K562 (cell line): ENCODE results near the gene DBF4B. TPM values are rescaled to one million over a fixed set of nuclear protein-coding genes. Genes with fewer than 3 reads are reported as not detected.

Source experiments
- ATAC-seq: fragments of 200-7000 bp; cut with Tn5 transposase; 3 replicates; pipeline ENCODE4 v1.9.1; 2020; ENCODE audit warnings: moderate library complexity
- BruUV-seq: library from RNA; stranded (reverse); fragments of 400-500 nt; replicated peaks from 2 replicates; lab custom pipeline; 2021; lab: Mats Ljungman, UMichigan
- CTCF ChIA-PET: fragments of 300-600 bp; formaldehyde crosslinking; extraction: SDS; loops from one replicate; lab custom pipeline; 2021; ENCODE audit warnings: low intra/inter-chr PET ratio; lab: Yijun Ruan, JAX
- POLR2A ChIA-PET: fragments of 300-600, 350-650 bp; sonication (Branson Sonifier 250); formaldehyde crosslinking; extraction: SDS; loops from one replicate; lab custom pipeline; 2021; ENCODE audit warnings: antibody characterized with exemption, inconsistent platforms; lab: Yijun Ruan, JAX
- DNase-seq, 4 experiments: peaks; one replicate each; pipeline versions ENCODE4 v3.0.0 to v3.0.0-alpha.2; 2011 to 2018; ENCODE audit warnings: low spot score in 3 of 4, mixed read lengths in 3 of 4; ENCODE audit errors: extremely low read depth in 1 of 4
- FAIRE-seq: peaks from 2 replicates; lab custom pipeline; 2011; peaks lifted over from hg19 to GRCh38; lab: Jason Lieb, UNC
- H2AFZ ChIP-seq: 2 replicates; pipeline ENCODE4 v1.6.0; 2011; ENCODE audit warnings: low read depth, low read length, control low read depth, inconsistent platforms
- H3K27ac ChIP-seq: fragments of 200-600 bp; 3 replicates; pipeline ENCODE4 v1.8.0; 2011; ENCODE audit warnings: low read depth, mild to moderate bottlenecking, control low read depth, inconsistent platforms, low read length, moderate library complexity, mixed read lengths; ENCODE audit errors: extremely low read depth
- H3K27me3 ChIP-seq, 2 experiments: fragments of 300-600 bp in 1 of 2; 2 replicates in 1 of 2; 3 replicates in 1 of 2; pipeline versions ENCODE4 v1.6.0 to v1.8.0; 2011; ENCODE audit warnings: inconsistent platforms in 2 of 2, low read length in 2 of 2, mild to moderate bottlenecking in 1 of 2, mixed read lengths in 1 of 2, moderate library complexity in 1 of 2; ENCODE audit not compliant: control insufficient read depth in 2 of 2, insufficient read depth in 2 of 2
- H3K36me3 ChIP-seq: fragments of 300-600 bp; 3 replicates; pipeline ENCODE4 v1.8.0; 2011; ENCODE audit warnings: mild to moderate bottlenecking, low read length, inconsistent platforms; ENCODE audit not compliant: control insufficient read depth, insufficient read depth
- H3K4me1 ChIP-seq, 2 experiments: fragments of 200-600 bp in 1 of 2; replicated peaks in 1 of 2; 2 replicates in 1 of 2; 3 replicates in 1 of 2; pipeline versions ENCODE4 v1.5.1 to v1.8.0; 2011; ENCODE audit warnings: inconsistent platforms in 2 of 2, low read length in 2 of 2, mild to moderate bottlenecking in 1 of 2, mixed read lengths in 1 of 2, moderate library complexity in 1 of 2; ENCODE audit not compliant: control insufficient read depth in 2 of 2, insufficient read depth in 2 of 2
- H3K4me2 ChIP-seq: 2 replicates; pipeline ENCODE4 v1.6.1; 2011; ENCODE audit warnings: low read length, control low read depth, inconsistent platforms, mixed read lengths; ENCODE audit not compliant: insufficient read depth
- H3K4me3 ChIP-seq: fragments of 200-600 bp; sonication (generic), shearing (Covaris generic); 2 replicates; pipeline ENCODE4 v1.5.1; 2016; ENCODE audit warnings: control low read depth, inconsistent platforms
- H3K79me2 ChIP-seq: fragments of 200-600 bp; 3 replicates; pipeline ENCODE4 v1.8.0; 2011; ENCODE audit warnings: low read length, inconsistent platforms; ENCODE audit not compliant: control insufficient read depth, insufficient read depth
- H3K9ac ChIP-seq, 2 experiments: 2 replicates each; pipeline versions ENCODE4 v1.6.0 to v1.6.1; 2011; ENCODE audit warnings: low read depth in 2 of 2, low read length in 2 of 2, control low read depth in 1 of 2, inconsistent platforms in 1 of 2, mild to moderate bottlenecking in 1 of 2, mixed read lengths in 1 of 2; ENCODE audit not compliant: insufficient read depth in 1 of 2
- H3K9me1 ChIP-seq: one replicate; pipeline ENCODE4 v1.6.0; 2011; ENCODE audit warnings: inconsistent platforms, mild to moderate bottlenecking, low read length, moderate library complexity; ENCODE audit not compliant: control insufficient read depth, insufficient read depth
- H3K9me3 ChIP-seq: replicated peaks from 2 replicates; pipeline ENCODE4 v1.5.1; 2011; ENCODE audit warnings: low read depth, low read length, inconsistent platforms; ENCODE audit not compliant: control insufficient read depth, insufficient read depth
- H4K20me1 ChIP-seq: replicated peaks from 2 replicates; pipeline ENCODE4 v1.6.1; 2011; ENCODE audit warnings: low read length, inconsistent platforms, mixed read lengths; ENCODE audit not compliant: control insufficient read depth, insufficient read depth
- USF1 ChIP-seq: sonication (generic); formaldehyde crosslinking; IDR thresholded peaks from 2 replicates; pipeline ENCODE4 v1.9.0; 2022; ENCODE audit warnings: mild to moderate bottlenecking, missing genetic modification reagents
- ZBTB40 ChIP-seq, 2 experiments: fragments of 450-650 bp in 1 of 2; sonication (generic) in 1 of 2; formaldehyde crosslinking in 1 of 2; IDR thresholded peaks; 2 replicates each; pipeline versions ENCODE4 v1.7.1 to v1.9.0; 2016 to 2022; ENCODE audit warnings: inconsistent platforms in 1 of 2, mild to moderate bottlenecking in 1 of 2, missing genetic modification reagents in 1 of 2
- WGBS: fragments of 100-300 bp; shearing (Covaris generic); methylation state at CpG from one replicate; pipeline ENCODE4 v1.1.6; 2016; ENCODE audit warnings: low coverage, mixed read lengths; ENCODE audit not compliant: insufficient coverage; ENCODE audit errors: missing lambda C conversion rate; 5-methylcytosine and 5-hydroxymethylcytosine counted together
- in situ Hi-C: fragments of 300-500 bp; cut with MboI; formaldehyde crosslinking; loops from 4 replicates; pipeline ENCODE4 v1.15.0; 2018; ENCODE audit warnings: inconsistent platforms, mixed read lengths
- intact Hi-C: fragments of 100-400 bp; cut with micrococcal nuclease; formaldehyde crosslinking; loops from 2 replicates; pipeline ENCODE4 v1.14.2; 2022
- polyA plus RNA-seq, 8 experiments: library from polyadenylated mRNA; depleted of rRNA in 4 of 8; stranded (reverse) in 5 of 8; unstranded in 3 of 8; fragments of >200 nt; fragmentation: Nextera tagmentation in 2 of 8; fragmentation: Illumina TruSeq in 1 of 8; extraction: Ambion mirVana in 2 of 8; extraction: Trizol in 1 of 8; gene quantifications; 2 replicates each; pipeline versions ENCODE4 v1.2.1 to v1.2.3, GENCODE V29; 2011 to 2014; ENCODE audit warnings: inconsistent platforms in 1 of 8, missing spikeins in 1 of 8
- total RNA-seq, 7 experiments: library from RNA; depleted of rRNA in 6 of 7; stranded (reverse); fragments of >200 nt in 6 of 7; fragmentation: Illumina TruSeq in 2 of 7; extraction: Trizol in 2 of 7; gene quantifications; 2 replicates each; pipeline versions ENCODE4 v1.2.1 to v1.2.3, GENCODE V29; 2011 to 2021; ENCODE audit warnings: low replicate concordance in 1 of 7

The DBF4B gene
- total and polyA plus RNA-seq, 9 of the 15 experiments (the other 6 are each of a cell fraction or from before 2014, with no cell fraction given), result 2.5 to 26.9 (median 14.6) TPM

GRCh38 chr17:44777394-44778348, 69.2 kb downstream of the DBF4B start:
- ChIA-PET CTCF (interaction anchor here (1.5 to 3.8 kb wide), 3 partner anchors 54 to 321 kb away, joined by 4 to 38 read pairs (median 8); no protein-coding TSS in a partner anchor), POLR2A (interaction anchor here (0.6 to 0.9 kb wide), 5 partner anchors 18 to 341 kb away, joined by 3 read pairs; no protein-coding TSS in a partner anchor)
- Histone ChIP-seq H3K27ac (no peak overlapping the region), H3K36me3 (no peaks in the 10 kb centered on the region), H3K27me3 (peaks cover 8 to 40% of the 10 kb centered on the region in 2 experiments; a peak in 4 of 5 replicates), H3K79me2 (no peaks in the 10 kb centered on the region), H3K4me2 (no peak overlapping the region), H3K9ac (peak overlapping the region in 1 of 2 experiments; percentile 37; a peak in 2 of 4 replicates), H3K9me3 (no peaks in the 10 kb centered on the region), H3K4me3 (no peak overlapping the region), H2AFZ (no peak overlapping the region), H3K4me1 (peaks cover 10 to 63% of the 10 kb centered on the region in 2 experiments; a peak in 4 of 5 replicates), H4K20me1 (peaks cover 5% of the 10 kb centered on the region), H3K9me1 (no peaks in the 10 kb centered on the region)
- no peak for TF ChIP-seq ZBTB40 (IDR thresholded peaks at IDR 0.05)
- TF ChIP-seq ZBTB40 (CRISPR knock-in tag; IDR thresholded peaks at IDR 0.05), result no peak
- 0 out of 2 replicates have a peak, but pooled peaks have one; percentile 24 for TF ChIP-seq USF1
- WGBS, result 17% methylated on average over 18 of the region's 20 CpGs
- BruUV-seq, result no TSS peak
- intact Hi-C loops (loop anchor here (5.0 to 10.0 kb wide), 4 partner anchors 65 to 355 kb away; partner anchors contain the start of gene PLCD3), in situ Hi-C loops (loop anchor here (10.0 kb wide), 1 partner anchor 237 kb away; no protein-coding TSS in a partner anchor)
- FAIRE-seq, result no peak
- DNase-seq, result no peak
- no peak for ATAC-seq
